ENCODE results near the gene CSTPP1. TPM values are rescaled to one million over a fixed set of nuclear protein-coding genes. Genes with fewer than 3 reads are reported as not detected.

CSTPP1 gene
- total RNA-seq, 1 experiment from 2014 or later = 88.3 TPM

- DNase-seq = no peak
- no peaks in the 10 kb centered on the region for H3K9me2 ChIP-seq (ENCODE audit: insufficient read depth)
- H2AFZ ChIP-seq = no peak overlapping the region
- H3F3A ChIP-seq (ENCODE audit: insufficient read depth, low read depth) = 0 out of 2 replicates have a peak, but pooled peaks cover 4% of the 10 kb centered on the region
- no TSS peak for BruUV-seq (replicated peaks)
- no peak overlapping the region for H3K27ac ChIP-seq
- H3K9me3 ChIP-seq (ENCODE audit: insufficient read depth, low read depth) = no peaks in the 10 kb centered on the region
- H3K4me2 ChIP-seq = no peak overlapping the region
- intact Hi-C loops (cut with micrococcal nuclease; ENCODE audit: unreplicated experiment) = no loop called here
- H3K4me1 ChIP-seq (replicated peaks; ENCODE audit: insufficient read depth) = peaks cover 19% of the 10 kb centered on the region
- H4K20me1 ChIP-seq (ENCODE audit: insufficient read depth) = peaks cover 4% of the 10 kb centered on the region
- H3K36me3 ChIP-seq (ENCODE audit: low read depth) = no peaks in the 10 kb centered on the region
- no peaks in the 10 kb centered on the region for H3K27me3 ChIP-seq (ENCODE audit: insufficient read depth, low read depth)
- ChIA-PET POLR2A (ENCODE audit: unreplicated experiment) (no interaction called here), CTCF (no interaction called here)
- TF ChIP-seq, protein P1, sequence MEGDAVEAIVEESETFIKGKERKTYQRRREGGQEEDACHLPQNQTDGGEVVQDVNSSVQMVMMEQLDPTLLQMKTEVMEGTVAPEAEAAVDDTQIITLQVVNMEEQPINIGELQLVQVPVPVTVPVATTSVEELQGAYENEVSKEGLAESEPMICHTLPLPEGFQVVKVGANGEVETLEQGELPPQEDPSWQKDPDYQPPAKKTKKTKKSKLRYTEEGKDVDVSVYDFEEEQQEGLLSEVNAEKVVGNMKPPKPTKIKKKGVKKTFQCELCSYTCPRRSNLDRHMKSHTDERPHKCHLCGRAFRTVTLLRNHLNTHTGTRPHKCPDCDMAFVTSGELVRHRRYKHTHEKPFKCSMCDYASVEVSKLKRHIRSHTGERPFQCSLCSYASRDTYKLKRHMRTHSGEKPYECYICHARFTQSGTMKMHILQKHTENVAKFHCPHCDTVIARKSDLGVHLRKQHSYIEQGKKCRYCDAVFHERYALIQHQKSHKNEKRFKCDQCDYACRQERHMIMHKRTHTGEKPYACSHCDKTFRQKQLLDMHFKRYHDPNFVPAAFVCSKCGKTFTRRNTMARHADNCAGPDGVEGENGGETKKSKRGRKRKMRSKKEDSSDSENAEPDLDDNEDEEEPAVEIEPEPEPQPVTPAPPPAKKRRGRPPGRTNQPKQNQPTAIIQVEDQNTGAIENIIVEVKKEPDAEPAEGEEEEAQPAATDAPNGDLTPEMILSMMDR (conservative IDR thresholded peaks at IDR 0.05) = no peak
- TF ChIP-seq EZH2 (IDR thresholded peaks at IDR 0.05; ENCODE audit: low read depth) = no peak
- 0 out of 2 replicates have a peak, but pooled peaks cover 3% of the 10 kb centered on the region for H3K79me2 ChIP-seq (ENCODE audit: low read depth)
- no peak overlapping the region for H3K4me3 ChIP-seq
Observed at GRCh38 chr11:46982797-46983452, 46.4 kb downstream of the CSTPP1 start.

DNA sequence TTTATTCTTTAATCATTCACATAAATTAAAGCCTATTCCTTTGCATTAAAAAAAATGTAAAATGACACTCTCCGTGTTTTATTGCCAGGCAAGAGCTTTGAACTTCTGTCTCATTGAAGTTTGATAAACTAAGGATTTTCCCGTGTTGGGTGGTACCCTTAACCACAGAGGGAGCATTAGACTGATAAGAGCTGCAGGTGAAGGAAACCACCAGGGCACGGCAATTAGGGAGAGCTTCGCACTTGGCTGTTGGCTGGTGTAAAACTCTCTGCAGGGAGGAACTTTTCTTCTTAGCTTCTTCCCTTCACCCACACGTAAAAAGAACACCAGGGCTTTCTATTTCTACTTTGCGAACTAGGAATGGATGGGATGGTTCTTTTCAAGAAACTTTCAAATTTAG, 47.0 kb downstream of the CSTPP1 start:
- DNase-seq = no peak
- H2AFZ ChIP-seq = no peak overlapping the region
- H3K9me2 ChIP-seq (ENCODE audit: insufficient read depth) = no peaks in the 10 kb centered on the region
- ChIA-PET POLR2A (ENCODE audit: unreplicated experiment) (no interaction called here), CTCF (no interaction called here)
- TF ChIP-seq, protein P1 (conservative IDR thresholded peaks at IDR 0.05) = no peak
- no peak for TF ChIP-seq EZH2 (IDR thresholded peaks at IDR 0.05; ENCODE audit: low read depth)
- H3K27ac ChIP-seq = no peak overlapping the region
- H3K36me3 ChIP-seq (ENCODE audit: low read depth) = no peaks in the 10 kb centered on the region
- intact Hi-C loops (cut with micrococcal nuclease; ENCODE audit: unreplicated experiment) = no loop called here
- H3K79me2 ChIP-seq (ENCODE audit: low read depth) = 0 out of 2 replicates have a peak, but pooled peaks cover 3% of the 10 kb centered on the region
- H3K27me3 ChIP-seq (ENCODE audit: insufficient read depth, low read depth) = no peaks in the 10 kb centered on the region
- no peaks in the 10 kb centered on the region for H3K9me3 ChIP-seq (ENCODE audit: insufficient read depth, low read depth)
- BruUV-seq (replicated peaks) = no TSS peak
- no peak overlapping the region for H3K4me2 ChIP-seq
- 0 out of 2 replicates have a peak, but pooled peaks cover 4% of the 10 kb centered on the region for H3F3A ChIP-seq (ENCODE audit: insufficient read depth, low read depth)
- H3K4me1 ChIP-seq (replicated peaks; ENCODE audit: insufficient read depth) = peaks cover 13% of the 10 kb centered on the region
- H3K4me3 ChIP-seq = no peak overlapping the region
- peaks cover 2% of the 10 kb centered on the region for H4K20me1 ChIP-seq (ENCODE audit: insufficient read depth)

GRCh38 chr11:46984548-46984947, 48.0 kb downstream of the CSTPP1 start:
- intact Hi-C loops (cut with micrococcal nuclease; ENCODE audit: unreplicated experiment) = no loop called here
- no peaks in the 10 kb centered on the region for H3K9me2 ChIP-seq (ENCODE audit: insufficient read depth)
- BruUV-seq (replicated peaks) = no TSS peak
- H3K36me3 ChIP-seq (ENCODE audit: low read depth) = 0 out of 2 replicates have a peak, but pooled peaks cover 1% of the 10 kb centered on the region
- no peak overlapping the region for H2AFZ ChIP-seq
- no peaks in the 10 kb centered on the region for H3K27me3 ChIP-seq (ENCODE audit: insufficient read depth, low read depth)
- H3F3A ChIP-seq (ENCODE audit: insufficient read depth, low read depth) = 0 out of 2 replicates have a peak, but pooled peaks cover 4% of the 10 kb centered on the region
- ChIA-PET POLR2A (ENCODE audit: unreplicated experiment) (interaction anchor here (0.5 to 0.6 kb wide), 2 partner anchors 12 to 99 kb away, joined by 3 to 61 read pairs; no protein-coding TSS in a partner anchor), CTCF (no interaction called here)
- H3K4me3 ChIP-seq = no peak overlapping the region
- H4K20me1 ChIP-seq (ENCODE audit: insufficient read depth) = no peaks in the 10 kb centered on the region; the same call in 1 of the 2 replicates
- H3K27ac ChIP-seq = no peak overlapping the region
- H3K4me2 ChIP-seq = no peak overlapping the region
- H3K9me3 ChIP-seq (ENCODE audit: insufficient read depth, low read depth) = no peaks in the 10 kb centered on the region
- peaks cover 13% of the 10 kb centered on the region for H3K4me1 ChIP-seq (replicated peaks; ENCODE audit: insufficient read depth)
- DNase-seq = no peak
- no peak for TF ChIP-seq EZH2 (IDR thresholded peaks at IDR 0.05; ENCODE audit: low read depth)
- TF ChIP-seq, protein P1 (conservative IDR thresholded peaks at IDR 0.05) = no peak
- 0 out of 2 replicates have a peak, but pooled peaks cover 3% of the 10 kb centered on the region for H3K79me2 ChIP-seq (ENCODE audit: low read depth)
